GM21360 (cell line): Measurements from ENCODE around the gene SRGN.

Experiments used
- ATAC-seq: cut with Tn5 transposase; IDR thresholded peaks from one replicate; pipeline ENCODE4 v1.9.1; 2021; ENCODE audit warnings: mild to moderate bottlenecking, moderate library complexity; ENCODE audit not compliant: unreplicated experiment

Gene SRGN

GRCh38 chr10:69060127-69060798 is 27.6 kb upstream of the SRGN start:
- no peak for ATAC-seq

DNA sequence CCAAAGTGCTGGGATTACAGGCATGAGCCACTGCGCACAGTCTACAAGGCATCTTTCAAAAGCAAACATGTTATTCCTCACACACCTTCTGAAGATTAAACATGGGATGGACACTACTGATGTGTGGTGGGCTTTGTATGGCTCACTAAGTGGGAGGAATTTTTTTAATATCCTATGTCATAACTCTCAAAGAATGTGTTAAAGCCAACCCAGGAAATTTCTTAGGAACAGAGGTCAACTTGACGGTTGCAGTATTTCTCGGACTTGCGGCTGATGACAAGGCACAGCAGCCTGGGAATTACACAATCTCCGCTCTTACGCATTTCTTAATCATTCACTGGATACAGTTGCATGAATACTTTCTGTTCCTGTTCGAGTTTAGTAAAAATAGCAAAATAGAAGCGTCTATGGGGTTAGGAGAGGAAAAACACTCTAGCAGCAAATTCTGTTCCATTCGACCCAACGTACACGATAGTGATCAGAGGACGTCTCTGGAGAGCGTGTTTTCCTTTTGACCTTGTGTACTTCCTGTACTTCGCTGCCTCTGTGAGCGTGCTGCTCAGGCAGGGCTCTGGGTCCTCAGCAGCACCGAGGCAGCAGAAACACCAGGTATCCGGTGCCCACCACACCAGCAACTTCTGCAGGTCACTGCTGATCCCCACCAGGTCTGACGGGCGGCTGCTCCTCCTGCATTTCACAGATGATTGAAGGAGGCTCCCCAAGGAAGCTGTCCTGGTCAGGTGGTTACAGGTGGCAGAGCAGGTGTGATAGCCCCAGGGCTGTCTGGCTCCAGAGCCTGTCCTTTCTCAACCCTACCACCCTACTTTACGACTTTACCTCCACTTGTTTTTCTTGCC is 26.4 kb upstream of the SRGN start:
- peak; percentile 46 for ATAC-seq

GRCh38 chr10:69062901-69063300 is 25.0 kb upstream of the SRGN start:
- ATAC-seq = no peak

DNA sequence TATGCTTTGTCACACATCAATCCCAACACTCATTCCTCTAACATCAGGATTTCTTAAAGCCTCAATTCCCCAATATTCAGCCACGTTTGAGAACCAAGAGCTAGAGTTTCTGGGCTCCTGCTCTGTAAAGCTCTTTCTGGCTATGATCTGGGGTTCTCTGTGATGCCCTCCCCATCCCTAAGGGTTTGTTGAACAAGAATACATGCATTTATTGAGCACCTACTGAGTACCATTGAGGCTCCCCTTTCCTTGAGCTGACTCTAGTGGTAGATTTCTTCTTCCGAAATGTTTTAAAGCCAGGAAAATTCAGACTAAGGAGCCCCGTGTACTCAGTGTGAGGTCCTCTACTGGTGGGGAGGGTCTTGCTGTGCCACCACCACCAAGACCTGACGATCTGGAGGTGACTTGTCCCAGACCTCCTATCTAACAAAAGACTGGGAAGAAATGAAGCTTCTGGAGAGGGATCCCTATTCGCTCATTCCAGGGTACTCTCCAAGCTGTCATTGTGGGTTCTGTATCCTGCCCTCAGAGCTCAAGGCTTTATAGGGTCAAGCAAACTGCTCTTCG is 23.1 kb upstream of the SRGN start:
- no peak for ATAC-seq

GRCh38 chr10:69065406-69066361 is 22.2 kb upstream of the SRGN start:
- peak; percentile 56 for ATAC-seq

- no peak for ATAC-seq
These were observed 20.7 kb upstream of the SRGN start for GRCh38 chr10:69067189-69067588.

DNA sequence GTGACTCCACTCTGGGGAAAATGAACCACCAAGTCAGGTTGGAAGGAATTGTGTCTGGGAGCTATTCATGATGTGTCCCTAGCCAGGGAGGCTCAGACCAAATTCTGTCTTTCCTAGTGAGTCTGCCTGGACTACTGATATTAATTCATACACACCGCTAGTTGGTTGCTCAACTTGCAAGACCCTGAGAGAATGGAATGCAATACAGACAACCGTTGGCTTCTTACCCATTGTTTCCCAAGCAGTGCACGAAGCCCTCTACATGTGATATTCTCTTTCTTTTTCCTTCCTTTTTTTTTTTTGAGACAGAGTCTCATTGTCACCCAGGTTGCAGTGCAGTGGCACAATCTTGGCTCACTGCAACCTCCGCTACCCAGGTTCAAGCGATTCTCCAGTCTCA is 19.4 kb upstream of the SRGN start:
- no peak for ATAC-seq

- ATAC-seq = no peak
These were observed 18.5 kb upstream of the SRGN start for GRCh38 chr10:69069090-69070042.

GRCh38 chr10:69070951-69071350 is 17.0 kb upstream of the SRGN start:
- no peak for ATAC-seq

DNA sequence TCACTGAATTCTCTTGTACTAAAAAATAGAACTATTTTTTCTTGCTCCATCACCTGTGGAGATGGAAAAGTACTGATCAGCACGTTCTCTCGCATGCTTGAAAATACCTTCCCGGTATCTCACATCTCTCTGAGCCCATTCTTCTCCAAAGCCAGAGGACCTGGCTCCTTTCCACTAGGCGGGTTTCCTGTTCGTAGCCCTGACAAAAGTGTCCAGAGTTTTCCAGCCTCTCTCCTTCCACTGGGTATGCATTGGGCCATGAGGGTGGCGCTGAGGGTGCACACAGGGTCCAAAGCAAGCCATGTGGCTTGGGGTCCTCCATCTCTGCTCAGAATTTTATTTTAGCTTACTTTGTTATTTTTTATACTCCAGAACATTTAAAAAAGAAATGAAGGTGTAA is 16.3 kb upstream of the SRGN start:
- no peak for ATAC-seq

- ATAC-seq = no peak
These were observed 14.9 kb upstream of the SRGN start for GRCh38 chr10:69073026-69073425.

- no peak for ATAC-seq
These were observed 14.1 kb upstream of the SRGN start for GRCh38 chr10:69073736-69074364.

- no peak for ATAC-seq
These were observed 13.4 kb upstream of the SRGN start for GRCh38 chr10:69074532-69074931.

DNA sequence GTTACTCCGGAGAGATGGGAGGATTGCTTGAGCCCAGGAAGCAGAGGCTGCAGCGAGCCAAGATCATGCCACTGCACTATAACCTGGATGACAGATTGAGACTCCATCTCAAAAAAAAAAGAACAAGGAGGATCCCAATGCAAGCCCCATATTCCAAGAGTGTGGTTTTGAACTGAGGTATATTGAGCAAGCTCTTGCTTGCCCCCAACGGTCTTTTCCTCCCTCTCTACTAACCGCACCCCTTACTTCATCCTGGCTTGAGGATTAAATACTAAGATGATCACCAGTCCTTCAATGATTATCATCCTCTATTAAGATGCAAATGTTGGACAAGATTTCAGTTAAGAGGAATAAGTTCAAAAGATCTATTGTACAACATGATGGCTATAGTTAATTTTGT is 12.5 kb upstream of the SRGN start:
- no peak for ATAC-seq

GRCh38 chr10:69078311-69078710 is 9.6 kb upstream of the SRGN start:
- no peak for ATAC-seq

- ATAC-seq = no peak
These were observed 7.7 kb upstream of the SRGN start for GRCh38 chr10:69080226-69080625.

DNA sequence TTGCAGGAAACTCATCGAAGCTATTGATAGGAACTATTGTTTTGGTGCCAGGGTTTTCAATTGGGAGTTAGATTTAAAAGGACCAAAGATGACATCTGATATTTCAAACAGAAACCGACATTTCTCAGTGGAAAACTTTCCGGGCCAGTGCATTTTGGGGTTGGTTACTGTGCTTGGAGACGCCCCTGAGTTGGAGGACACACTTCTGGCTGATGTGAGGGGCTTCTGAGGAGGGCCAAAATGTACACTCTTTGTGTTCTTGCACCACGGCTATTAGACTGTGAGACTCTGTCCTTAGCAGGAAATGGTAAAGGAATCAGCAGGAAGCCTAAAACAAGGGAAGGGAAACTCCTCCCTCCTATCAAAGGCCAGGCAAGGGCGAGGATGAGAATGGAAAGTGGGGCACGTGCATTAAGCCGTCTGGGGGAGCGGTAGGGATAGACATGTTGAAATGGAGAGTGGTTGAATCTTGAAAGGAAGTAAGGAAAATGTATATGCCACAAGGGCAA is 1.8 kb upstream of the SRGN start:
- no peak for ATAC-seq

GRCh38 chr10:69088471-69088769 is 517 bp downstream of the SRGN start:
- ATAC-seq = no peak

DNA sequence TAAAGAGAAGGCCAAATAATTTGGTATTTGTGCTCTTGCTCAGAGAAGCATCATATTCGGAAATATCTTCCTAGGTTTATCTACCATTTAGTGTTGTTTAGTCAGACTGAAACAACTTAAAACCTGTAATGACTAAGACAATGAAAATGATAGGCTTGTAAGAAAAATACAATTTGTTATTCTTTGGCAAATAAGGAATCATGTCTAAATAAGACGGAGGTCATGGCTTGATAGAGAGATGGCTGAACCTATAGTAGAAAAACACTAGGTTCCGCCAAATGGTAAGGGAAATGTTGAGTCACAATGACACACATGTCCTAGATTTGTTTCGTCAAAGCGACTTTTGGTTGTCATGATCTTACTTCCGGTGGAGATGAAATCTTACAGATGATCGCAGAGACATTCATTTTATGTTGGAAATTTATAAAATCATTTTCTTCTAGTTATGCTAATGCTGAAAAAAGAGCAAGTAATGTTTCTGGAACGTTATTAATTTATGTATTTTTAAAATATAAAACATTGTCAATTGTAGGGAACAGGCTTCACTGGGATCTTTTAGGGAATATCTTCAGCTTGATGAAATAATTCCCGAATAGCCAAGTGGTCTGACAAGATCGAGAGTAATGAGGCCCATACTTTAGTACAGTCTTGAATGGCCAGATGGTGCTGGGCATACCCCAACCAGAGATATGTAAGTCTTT is 1.0 kb downstream of the SRGN start:
- ATAC-seq = no peak
